Nephron progenitor cell (in vitro differentiated cells): ENCODE results near the gene ESAM.
A peak's percentile ranks its signal among the peaks of the same experiment; 100 is the strongest.

Source experiments
- DNase-seq: peaks from one replicate; pipeline ENCODE4 v3.0.0; 2021
- H3K27ac Mint-ChIP-seq: 2 replicates; pipeline ENCODE4 v1.8.0; 2021; ENCODE audit warnings: mild to moderate bottlenecking, moderate library complexity, mixed read lengths
- H3K27me3 Mint-ChIP-seq: 2 replicates; pipeline ENCODE4 v1.8.0; 2021; ENCODE audit warnings: mild to moderate bottlenecking, low read depth, mixed read lengths; ENCODE audit not compliant: poor library complexity
- H3K36me3 Mint-ChIP-seq: 2 replicates; pipeline ENCODE4 v1.8.0; 2021; ENCODE audit warnings: low read depth, mixed read lengths
- H3K4me1 Mint-ChIP-seq: 2 replicates; pipeline ENCODE4 v1.8.0; 2021; ENCODE audit warnings: mixed read lengths
- H3K4me3 Mint-ChIP-seq: 2 replicates; pipeline ENCODE4 v1.8.0; 2021; ENCODE audit warnings: mild to moderate bottlenecking, moderate library complexity, mixed read lengths
- H3K9me3 Mint-ChIP-seq: 2 replicates; pipeline ENCODE4 v1.8.0; 2021; ENCODE audit warnings: mild to moderate bottlenecking, moderate library complexity, mixed read lengths
- TF ChIP-seq, protein P1 (sequence below): fragments of 200-600 bp; sonication (generic); IDR thresholded peaks from 2 replicates; pipeline ENCODE4 v1.5.0; 2021; ENCODE audit warnings: antibody characterized with exemption

ESAM gene

DNA sequence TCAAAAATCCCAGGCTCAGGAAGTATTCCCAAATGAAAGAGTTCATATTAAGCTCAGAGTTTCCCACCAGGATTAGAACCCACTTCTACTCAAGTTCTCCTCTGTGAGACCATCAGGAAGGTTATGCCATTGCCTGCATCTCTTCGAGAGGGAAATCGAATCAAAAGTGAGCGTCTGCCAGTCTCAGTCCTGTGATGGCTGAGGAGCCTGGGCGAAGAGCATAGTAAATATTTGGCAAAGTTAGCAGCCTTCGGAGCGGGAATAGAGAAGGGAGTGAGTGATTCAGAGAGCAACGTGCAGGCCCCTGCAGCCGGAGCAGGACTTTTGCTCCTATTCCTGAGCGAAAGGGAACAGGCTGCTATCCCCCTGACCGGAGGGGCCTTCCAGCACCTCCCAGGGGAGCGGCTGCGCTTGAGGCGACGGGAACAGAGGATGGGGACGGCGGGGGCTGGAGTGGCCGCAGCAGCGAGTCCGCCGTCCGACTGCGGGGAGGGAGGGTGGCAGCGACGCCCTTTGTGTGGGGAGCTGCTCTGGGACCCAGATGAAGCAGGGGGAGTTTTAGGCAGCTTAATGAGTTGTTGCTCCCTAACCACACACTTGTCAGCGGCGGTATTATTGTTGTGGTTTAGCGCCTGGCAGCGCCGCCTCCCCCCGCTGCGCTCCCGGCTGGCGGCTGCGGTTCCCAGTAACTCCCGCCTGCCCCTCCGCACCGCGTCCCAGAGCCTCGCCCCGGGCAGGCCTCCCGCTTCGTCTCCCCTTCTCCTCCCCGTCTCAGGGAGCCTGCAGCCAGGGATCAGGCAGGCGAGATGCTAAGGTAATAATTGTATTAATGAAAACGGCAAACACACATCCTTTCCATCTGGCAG is 44.1 kb downstream of the ESAM start:
- Mint-ChIP-seq H3K27me3 (peaks cover 99% of the 10 kb centered on the region), H3K9me3 (no peaks in the 10 kb centered on the region), H3K4me1 (peaks cover 45% of the 10 kb centered on the region), H3K4me3 (peak overlapping the region; percentile 82), H3K36me3 (no peaks in the 10 kb centered on the region), H3K27ac (no peak overlapping the region)
- DNase-seq = peak; percentile 68
- TF ChIP-seq, protein P1, sequence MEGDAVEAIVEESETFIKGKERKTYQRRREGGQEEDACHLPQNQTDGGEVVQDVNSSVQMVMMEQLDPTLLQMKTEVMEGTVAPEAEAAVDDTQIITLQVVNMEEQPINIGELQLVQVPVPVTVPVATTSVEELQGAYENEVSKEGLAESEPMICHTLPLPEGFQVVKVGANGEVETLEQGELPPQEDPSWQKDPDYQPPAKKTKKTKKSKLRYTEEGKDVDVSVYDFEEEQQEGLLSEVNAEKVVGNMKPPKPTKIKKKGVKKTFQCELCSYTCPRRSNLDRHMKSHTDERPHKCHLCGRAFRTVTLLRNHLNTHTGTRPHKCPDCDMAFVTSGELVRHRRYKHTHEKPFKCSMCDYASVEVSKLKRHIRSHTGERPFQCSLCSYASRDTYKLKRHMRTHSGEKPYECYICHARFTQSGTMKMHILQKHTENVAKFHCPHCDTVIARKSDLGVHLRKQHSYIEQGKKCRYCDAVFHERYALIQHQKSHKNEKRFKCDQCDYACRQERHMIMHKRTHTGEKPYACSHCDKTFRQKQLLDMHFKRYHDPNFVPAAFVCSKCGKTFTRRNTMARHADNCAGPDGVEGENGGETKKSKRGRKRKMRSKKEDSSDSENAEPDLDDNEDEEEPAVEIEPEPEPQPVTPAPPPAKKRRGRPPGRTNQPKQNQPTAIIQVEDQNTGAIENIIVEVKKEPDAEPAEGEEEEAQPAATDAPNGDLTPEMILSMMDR = no peak

DNA sequence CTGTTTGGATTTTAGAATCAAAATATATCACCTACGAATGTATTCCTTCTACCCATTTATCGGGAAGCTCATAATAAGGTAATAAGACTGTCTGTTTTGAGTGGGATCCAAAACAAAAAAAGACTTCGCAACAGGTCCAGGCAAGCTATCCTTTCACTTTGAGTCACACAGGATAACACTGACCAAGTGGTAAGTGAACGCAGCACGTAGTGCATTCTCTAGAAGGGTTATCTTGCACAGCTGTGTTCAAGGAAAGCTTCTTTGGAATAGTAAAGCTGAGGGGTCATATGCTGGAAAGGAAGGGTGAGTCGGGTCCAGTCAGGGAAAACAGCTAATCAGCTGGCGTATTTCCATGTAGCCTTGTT is 44.7 kb downstream of the ESAM start:
- TF ChIP-seq, protein P1 = no peak
- peaks cover 39% of the 10 kb centered on the region for H3K4me1 Mint-ChIP-seq
- H3K9me3 Mint-ChIP-seq = no peaks in the 10 kb centered on the region
- DNase-seq = no peak
- peaks cover 98% of the 10 kb centered on the region for H3K27me3 Mint-ChIP-seq
- H3K27ac Mint-ChIP-seq = no peak overlapping the region
- no peaks in the 10 kb centered on the region for H3K36me3 Mint-ChIP-seq
- peak overlapping the region; percentile 82 for H3K4me3 Mint-ChIP-seq

DNA sequence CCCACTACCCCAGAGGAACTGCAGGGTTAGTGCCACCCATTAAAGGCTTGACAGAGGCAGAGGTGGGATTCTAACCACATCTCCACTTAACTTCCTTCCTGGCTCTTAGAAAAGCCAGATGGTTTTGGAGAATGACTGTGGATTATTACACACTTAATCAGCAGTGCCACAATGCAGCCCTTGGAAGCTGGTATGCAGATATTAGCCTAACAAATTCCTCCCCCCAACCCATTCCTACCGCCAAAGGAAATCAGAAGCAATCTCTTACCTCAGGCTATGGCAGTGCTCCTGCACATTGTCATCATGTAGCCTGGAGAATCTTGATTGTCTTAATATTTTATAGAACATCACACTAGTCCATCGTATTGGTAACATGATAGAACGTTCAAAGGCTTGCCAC is 45.5 kb downstream of the ESAM start:
- Mint-ChIP-seq H3K4me3 (no peak overlapping the region), H3K27me3 (peaks cover 98% of the 10 kb centered on the region), H3K27ac (no peak overlapping the region), H3K36me3 (no peaks in the 10 kb centered on the region), H3K4me1 (peaks cover 30% of the 10 kb centered on the region), H3K9me3 (no peaks in the 10 kb centered on the region)
- TF ChIP-seq, protein P1 = no peak
- no peak for DNase-seq

DNA sequence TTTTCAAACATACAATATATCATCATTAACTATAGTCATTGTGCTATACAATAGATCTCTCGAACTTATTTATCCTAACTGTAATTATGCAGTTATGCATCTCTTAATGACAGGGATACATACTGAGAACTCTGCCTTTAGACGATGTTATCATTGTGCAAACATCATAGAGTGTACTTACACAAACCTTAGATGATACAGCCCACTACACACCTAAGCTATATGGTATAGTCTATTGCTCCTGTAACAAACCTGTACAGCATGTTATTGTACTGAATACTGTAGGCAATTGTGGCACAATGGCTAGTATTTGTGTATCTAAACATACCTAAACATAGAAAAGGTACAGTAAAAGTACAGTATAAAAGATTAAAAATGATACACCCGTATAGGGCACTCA is 49.7 kb downstream of the ESAM start:
- Mint-ChIP-seq H3K27me3 (peaks cover 90% of the 10 kb centered on the region), H3K4me1 (peaks cover under 1% of the 10 kb centered on the region), H3K9me3 (peaks cover 16% of the 10 kb centered on the region), H3K36me3 (no peaks in the 10 kb centered on the region), H3K4me3 (no peak overlapping the region), H3K27ac (no peak overlapping the region)
- TF ChIP-seq, protein P1 = no peak
- no peak for DNase-seq

DNA sequence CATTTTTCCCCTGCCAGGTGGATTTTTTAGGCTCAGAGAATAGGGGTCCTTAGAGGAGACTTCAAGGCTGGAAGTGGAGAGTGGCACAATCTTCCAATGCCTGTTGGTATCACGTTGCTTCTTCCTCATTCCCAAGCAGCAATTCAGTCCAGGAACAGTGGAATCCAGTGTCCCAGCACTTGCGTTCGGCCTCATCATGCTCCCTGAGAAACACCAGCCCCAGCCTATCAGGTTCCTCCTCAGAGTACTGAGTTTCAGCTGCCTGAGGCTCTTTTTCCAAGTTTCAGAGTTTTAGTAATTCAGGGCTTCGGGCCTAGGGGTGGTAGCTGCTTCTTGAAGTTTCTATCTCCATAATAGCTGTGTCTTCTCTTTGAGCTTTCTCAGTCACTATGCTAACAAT is 54.3 kb downstream of the ESAM start:
- TF ChIP-seq, protein P1 = no peak
- H3K27ac Mint-ChIP-seq = no peak overlapping the region
- H3K4me1 Mint-ChIP-seq = no peaks in the 10 kb centered on the region
- H3K27me3 Mint-ChIP-seq = peaks cover 62% of the 10 kb centered on the region
- no peak overlapping the region for H3K4me3 Mint-ChIP-seq
- H3K36me3 Mint-ChIP-seq = no peaks in the 10 kb centered on the region
- H3K9me3 Mint-ChIP-seq = peaks cover 29% of the 10 kb centered on the region
- no peak for DNase-seq
